HG03280 (cell line): ENCODE measurements around the gene CSF3R.

Experiments
- ATAC-seq: cut with Tn5 transposase; IDR thresholded peaks from one replicate; pipeline ENCODE4 v1.9.1; 2021; ENCODE audit warnings: mild to moderate bottlenecking, moderate library complexity; ENCODE audit not compliant: unreplicated experiment

Gene CSF3R

DNA sequence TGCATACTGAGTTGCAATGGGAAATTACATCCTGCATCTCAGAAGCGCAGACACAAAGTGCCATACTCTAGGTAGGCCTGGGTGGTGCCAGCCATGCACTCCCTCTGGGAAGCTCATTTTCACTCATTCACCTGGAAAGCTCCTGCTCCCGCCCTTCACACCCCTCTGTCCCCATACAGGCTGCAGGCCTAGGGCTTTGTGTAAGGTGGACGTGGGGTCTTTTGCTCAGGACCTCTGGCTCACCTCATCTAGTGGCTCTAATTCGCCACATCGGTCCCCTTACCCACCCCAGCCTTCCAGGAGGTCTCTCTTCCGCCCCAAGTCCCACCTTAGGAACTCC, 19.3 kb downstream of the CSF3R start:
- no peak for ATAC-seq

DNA sequence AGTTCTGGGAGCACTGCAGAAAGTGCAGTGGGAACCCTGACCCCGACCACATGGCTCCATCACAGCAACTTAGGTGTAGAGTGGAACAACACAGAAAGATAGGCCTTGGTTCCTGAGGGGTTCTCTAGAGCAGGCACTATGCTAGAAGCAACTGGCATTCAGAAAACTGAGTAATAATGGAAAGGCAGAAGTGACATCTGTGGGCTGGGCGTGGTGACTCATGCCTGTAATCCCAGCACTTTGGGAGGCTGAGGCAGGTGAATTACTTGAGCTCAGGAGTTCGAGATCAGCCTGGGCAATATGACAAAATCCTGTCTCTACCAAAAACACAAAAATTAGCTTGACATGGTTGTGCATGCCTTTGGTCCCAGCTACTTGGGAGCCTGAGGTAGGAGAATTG, 23.8 kb downstream of the CSF3R start:
- ATAC-seq = no peak

DNA sequence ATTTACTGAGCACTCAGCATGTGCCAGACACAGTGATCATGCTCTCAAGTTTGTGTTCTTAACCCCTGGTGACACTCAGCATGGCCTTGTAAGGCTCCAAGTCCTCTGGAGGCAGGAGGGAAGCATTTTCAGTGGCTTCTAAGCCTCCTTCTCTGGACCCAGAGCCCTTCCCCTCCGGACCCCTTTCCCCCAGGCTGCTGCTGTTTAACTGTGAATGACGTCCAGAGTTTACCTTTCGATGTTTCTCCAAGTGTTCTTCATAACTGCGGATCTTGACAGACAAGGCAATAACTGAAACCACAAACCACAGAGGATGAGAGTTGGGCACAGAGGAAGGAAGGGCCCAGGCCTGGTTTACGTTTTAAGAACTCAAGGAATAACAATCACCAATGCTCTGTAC, 25.0 kb downstream of the CSF3R start:
- ATAC-seq = no peak

DNA sequence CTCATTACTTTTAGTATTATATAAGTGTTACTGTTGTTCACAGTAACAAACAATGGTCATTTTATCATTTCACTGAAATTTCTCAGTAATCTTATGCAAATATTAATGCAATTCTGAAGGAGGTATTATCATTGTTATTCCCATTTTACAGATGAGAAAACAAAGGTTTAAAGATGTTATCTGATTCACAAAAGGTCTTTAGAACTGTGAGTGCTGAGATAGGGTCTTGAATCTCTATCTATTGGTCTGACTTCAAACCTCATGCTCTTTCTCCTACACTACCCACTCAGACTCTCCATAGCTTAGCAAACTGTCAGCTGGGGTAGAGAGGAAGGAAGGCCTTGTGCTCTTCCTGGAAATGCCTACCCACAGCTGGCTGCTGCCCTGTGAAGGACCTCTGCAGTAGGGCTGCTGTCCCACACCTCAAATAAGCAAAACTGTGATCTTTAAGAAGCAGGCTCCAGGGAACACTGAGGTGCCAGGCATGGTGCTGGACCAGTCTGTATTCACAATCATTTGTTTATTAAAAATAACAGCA, 26.3 kb downstream of the CSF3R start:
- no peak for ATAC-seq

DNA sequence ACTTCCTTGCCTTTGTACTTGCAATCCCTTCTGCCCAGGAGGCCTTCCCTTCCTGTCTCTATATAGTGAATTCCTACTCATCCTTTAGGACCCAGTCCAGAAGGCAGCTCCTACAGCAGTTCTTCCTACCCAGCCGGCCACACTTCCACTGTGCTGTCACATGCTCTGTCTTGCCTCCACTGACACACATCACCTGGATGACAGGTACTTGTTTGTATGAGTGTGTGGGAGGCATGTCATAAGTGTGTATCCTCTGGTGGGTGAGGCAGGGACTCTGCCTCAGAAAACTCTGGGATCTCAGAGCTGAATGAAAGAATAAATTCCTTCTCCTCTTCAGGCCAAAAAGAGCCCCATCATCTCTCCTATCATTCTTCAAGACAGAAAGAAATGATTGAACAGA, 27.3 kb downstream of the CSF3R start:
- no peak for ATAC-seq

DNA sequence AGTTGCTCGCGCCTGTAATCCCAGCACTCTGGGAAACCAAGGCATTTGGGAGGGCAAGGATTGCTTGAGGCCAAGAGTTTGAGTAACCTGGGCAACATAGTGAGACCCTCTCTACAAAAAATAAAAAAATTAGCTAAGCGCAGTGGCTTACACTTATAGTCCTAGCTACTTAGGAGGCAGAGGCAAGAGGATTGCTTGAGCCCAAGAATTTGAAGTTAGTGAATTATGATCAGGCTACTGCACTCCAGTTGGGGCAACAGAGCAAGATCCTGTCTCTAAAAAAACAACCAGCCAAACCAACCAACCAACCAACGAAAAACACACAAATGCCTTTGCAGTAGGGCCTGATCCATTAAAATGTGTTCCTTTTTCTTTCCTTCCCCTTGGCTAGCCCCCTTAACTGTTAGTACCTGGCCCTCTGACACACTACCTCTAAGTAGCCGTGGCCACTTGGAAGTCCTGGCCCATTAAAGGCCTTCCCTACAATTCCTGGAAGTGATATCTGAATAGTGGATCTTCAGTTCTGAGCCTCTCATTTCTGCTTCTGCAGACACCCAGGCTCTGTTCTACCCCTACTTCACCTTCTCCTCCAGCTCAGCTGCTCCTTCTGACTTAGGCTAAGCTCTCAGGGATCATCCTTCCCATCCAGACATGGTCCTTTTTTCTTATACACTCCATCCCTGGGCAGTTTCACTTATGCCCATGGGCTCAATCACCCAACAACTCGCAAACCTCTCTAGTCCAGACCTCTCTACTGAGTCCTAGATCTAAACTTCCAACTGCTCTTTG, 28.9 kb downstream of the CSF3R start:
- ATAC-seq = no peak

DNA sequence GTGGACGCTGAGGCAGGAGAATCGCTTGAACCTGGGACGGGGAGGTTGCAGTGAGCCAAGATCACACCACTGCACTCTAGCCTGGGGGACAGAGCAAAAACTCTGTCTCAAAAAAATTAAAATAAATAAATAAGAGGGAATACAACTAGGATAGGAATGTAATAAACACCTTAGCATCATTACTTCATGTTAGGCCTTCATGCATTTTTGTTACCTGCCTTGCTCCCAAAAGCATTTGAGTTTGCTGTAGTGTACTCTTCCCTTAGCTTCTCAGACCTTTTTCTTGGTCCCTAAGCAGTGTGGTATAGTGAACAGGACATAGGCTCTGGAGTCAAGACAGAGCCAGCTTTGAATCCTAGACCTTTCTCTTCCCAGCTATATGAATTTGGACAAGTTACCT, 29.7 kb downstream of the CSF3R start:
- ATAC-seq = no peak

DNA sequence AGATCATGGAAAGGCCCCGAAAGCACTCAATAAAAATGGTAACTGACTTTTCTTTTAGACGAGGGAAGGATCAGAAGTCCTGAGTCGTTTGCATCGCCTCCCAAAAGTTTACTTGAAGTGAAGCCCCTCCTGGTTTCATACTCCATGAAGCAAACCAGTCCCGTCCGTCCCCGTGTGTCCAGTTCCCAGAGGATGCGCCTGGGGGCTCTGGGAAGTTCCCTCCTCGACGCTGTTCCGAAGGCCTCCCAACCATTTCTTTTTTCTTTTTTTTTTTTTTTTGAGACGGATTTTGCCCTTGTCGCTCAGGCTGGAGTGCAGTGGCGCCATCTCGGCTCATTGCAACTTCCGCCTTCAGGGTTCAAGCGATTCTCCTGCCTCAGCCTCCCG, 31.8 kb downstream of the CSF3R start:
- ATAC-seq = no peak

DNA sequence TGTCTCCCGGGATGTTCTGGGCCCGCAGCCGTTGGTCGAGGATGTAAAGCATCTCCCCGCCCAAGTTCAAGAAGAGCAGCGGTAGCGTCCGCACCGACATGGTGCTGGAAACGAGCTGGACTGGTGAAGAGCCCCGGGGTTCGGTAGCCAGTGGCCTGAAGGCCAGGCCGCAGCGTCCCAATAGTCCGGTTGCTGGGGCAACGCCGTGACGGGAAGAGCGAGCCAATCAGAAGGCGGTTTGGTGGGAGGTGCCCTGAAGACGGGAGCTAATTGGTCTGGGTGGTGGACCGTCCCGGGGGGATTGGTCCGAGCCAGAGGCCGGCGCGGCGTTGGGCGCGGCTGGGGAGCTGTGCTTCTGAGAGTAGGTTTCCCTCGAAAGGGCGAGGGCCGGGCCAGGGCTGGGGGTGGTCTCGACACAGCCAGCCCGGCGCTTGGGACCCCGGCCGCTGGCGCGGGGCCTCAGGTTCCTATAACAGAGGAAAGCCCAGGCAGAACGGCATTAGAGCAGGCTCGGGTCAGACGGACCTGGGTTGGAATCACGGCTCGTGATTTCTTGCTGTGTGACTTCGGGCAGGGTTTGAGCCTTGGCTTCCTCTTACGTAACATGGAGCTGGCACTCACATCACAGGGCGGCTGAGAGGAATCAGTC, 32.3 kb downstream of the CSF3R start, which contains the start of gene OSCP1:
TSS of gene OSCP1 (minus strand) at position 182 of the 649 bp plus-strand sequence. CDS start at position 100, 82 bp downstream.
- peak; percentile 96 for ATAC-seq

DNA sequence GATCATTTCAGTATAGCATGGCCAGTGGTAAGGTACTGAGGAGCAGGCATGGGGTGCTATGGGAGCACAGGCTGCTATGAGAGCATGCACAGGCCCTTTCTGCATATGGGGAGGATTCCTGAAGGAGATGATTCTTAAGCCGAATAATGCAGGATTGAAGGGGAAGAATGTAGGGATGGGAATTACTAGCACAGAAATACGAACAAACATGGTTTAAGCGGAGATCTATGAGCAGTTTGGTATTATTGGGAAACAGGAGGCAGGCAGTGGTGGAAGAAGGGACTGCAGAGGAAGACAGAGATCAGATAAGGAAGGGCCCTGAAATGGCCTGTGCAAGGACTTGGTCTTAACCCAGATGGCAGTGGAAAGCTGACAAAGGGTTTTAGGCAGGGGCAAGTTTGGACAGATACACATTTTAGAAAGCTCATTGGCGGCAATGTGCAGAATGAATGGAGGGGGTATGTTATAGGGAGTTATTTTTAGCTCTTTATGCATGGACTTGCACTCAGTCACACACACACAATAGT, 34.1 kb downstream of the CSF3R start:
- no peak for ATAC-seq

DNA sequence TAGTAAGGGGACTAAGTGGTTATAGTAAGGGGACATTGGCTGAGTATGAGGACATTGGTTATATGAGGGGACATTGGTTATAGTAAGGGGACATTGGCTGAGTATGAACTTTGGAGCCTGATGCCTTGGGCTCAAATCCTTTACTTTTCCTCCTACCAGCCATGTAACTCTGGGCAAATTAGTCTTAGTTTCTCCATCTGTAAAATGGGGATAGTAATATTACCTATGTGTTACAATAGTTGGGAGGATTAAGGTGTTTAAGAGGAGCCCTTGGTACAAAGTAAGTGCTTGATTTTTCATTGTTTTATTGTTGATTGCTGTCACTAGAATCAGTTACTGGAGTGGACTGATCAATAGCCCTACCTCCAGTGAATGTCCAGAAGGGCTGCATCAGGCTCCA, 35.3 kb downstream of the CSF3R start:
- ATAC-seq = no peak

DNA sequence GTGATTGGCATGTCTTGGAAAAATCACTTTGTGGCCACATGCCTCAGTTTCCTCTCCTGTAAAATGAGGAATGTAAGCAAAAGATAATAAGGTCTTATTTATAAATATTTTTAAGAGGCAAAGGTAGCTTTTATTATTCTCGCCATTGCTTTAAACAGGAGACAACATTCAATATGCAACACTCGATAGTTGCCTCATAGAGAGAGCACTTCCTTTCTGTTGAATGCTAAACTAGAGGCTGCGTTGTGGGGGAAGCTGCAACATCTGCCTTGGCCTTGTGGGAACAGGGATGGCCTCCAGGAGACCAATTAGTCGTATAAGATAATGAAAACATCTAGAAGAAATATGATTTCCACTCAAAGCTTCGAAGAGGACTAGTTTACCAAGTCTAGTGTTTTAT, 36.0 kb downstream of the CSF3R start:
- ATAC-seq = no peak

DNA sequence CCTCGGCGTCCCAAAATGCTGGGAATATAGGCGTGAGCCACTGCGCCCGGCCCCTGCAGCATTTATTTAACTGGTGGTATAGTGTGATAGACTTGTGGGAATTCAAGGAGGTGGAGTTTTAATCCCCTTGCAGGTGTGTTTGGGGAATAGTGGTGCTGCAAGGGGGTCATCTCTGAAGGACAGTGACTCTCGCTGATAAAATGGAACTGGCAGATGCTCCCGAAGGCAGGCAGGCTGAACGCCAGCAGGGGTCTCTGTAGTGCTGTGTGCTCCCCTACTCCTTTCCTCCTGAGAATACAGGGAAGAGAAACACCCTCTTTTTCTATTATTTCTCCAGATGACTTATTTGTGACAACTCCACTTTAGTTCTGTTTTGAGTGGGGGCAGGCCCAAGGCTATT, 36.4 kb downstream of the CSF3R start:
- ATAC-seq = no peak

DNA sequence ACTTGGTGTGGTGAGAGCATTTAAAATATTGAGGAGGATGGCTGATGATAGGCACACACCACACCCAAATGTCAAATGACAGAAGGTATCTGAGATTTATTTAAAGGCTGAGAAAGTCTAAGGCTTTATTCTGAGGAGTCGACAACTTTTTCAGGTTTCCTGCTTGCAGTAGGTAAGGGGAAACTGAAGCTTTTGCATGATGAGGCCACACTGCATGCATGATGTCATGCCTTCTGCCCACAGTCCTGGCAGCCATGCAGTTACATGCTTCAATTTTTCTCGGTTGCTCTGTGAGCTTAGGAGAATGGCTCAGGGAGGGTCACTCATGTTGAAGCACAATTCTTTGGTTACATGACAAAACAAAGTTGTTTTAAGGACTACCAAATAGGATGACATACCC, 39.4 kb downstream of the CSF3R start:
- no peak for ATAC-seq

DNA sequence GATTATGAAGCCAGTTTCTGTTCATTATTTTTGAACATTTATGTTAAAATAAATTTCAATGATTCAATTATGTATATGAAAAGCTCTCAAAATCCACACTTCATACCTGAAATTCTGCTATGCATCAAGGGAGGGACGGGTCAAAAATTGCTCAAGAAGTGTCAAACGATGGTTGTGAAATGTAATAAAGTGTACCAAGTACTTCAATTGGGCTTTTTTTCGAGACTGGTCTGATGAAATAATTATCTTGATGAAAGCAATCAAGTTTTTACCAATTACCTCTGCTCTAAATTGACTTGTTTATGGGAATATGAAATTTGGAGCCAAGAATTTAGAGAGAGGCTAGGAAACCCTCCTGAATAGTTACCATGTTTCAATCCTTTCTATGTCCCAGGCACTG, 40.4 kb downstream of the CSF3R start:
- no peak for ATAC-seq

DNA sequence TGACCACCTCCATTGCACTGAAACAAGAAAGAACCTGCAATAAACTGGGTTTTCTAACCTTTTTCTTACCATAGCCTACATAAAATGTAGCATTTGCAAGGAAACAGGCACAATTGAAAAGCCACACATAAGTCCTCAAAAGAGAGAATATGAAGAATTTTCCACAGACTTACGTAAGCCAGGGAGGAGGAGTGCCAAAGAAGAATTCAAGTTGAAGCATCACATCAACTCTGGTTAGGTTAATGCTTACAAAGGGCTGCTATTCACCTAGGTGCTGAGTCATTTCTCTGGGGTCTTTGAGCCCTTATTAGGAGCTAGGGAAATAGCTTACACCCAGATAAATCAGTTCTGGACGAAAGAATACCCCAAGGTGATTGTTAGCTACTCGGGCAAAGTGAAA, 42.1 kb downstream of the CSF3R start:
- no peak for ATAC-seq

DNA sequence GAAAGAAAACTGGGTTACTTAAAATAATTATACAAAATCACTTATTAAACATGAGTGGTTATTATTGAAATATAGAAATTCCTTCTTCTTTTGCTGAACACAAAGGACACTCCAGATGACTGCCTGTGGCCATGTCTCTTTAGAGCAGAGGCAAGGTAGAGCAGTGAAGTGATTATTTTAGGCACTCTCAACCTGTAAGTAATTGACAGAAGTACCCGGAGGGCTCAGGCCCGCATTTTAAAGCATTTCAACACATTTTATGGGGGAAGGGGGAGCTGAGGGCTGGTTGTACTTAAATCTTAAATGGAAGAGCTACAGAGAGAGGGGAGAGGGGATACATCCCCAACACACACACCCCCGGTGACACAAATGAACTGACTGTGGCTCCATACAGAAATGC, 42.7 kb downstream of the CSF3R start:
- ATAC-seq = no peak

DNA sequence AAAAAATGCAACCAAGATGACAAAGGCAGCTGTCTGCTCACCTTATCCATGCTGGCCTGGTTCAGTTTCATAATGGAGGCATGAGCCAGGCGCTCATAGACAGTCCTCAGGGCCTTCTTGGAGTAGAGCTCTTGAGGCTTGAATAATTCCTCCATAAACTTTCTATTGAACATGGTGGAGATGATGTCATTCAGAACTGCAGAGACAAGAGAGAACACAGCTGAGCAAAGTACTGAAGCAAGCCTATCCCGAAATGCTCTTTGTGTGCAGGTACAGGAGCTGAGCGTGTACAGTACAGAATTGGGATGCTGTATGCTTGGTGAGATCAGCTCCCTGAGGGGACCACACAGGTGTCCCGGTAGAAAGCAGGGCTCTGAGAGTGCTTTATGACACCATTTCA, 44.0 kb downstream of the CSF3R start:
- no peak for ATAC-seq

DNA sequence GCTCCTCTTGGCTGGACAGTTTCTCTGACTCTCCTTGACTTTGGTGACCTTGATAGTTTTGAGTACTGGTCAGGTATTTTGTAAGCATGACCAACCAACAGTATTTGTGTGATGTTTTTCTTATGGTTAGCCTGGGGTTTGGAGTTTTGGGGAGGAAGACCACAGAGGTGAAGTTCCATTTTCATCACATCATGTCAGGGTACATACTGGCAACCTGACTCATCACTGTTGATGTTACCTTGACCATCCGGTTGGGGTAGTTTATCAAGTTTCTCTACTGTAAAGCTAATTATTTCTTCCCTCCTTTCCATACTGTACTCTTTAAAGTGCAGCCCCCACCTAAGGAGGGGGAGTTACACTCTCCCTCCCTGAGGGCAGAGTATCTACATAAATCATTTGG, 45.9 kb downstream of the CSF3R start:
- no peak for ATAC-seq

DNA sequence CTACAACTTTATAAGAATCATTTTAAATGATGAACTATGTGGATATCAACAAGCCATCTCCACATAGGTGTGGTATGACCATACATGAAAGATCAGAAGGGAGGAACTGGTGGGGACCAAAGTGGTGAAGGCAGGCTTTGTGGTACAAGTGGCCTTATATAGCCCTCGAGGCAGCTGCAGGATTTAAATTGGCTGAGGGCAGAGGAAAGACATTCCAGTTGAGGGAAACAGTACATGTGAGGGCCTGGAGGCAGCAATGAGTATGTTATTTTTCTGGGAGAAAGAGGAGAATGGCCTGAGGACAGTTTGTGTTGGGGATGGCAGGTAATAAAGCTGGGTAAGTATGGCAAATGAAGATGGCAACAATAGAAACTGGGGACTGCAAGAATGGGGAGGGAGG, 49.6 kb downstream of the CSF3R start:
- no peak for ATAC-seq

DNA sequence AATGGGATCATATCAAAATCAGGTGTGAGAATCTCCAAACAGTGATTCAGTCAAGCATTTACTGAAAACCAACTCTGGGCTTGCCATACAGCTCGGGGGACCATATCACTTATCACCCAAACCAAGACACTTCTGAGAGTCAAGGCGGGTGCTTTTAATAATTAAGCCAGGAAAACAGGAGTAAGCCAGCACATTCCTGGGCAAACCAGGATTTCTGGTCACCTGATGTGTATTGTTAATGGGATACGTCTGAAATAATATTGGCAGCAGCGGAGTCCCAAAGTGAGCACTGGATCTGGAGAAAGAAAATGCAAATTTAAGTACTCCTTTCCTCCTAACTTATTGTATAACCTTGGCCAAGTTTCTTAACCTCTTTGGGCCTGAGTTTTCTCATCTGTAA, 50.1 kb downstream of the CSF3R start:
- ATAC-seq = no peak

DNA sequence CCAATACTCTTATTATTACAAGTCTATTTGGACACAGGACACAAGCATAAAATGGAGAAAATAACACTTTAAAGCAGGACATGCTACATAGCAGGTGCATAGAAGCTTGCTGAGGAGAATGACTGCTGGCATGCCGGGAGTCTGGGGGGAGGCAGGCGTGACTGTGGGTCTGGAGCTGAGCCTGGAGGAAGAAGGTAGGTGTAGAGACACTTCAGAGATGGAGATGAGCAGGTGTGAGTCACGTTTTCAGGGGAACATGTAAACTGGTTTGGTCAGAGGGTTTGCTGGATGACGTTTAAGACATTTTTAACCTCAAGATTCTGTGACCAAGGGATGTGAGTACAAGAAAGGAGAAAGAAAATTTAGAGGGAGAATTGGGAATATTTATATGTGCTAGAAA, 56.9 kb downstream of the CSF3R start:
- no peak for ATAC-seq
